ENCODE data around the gene RBM38.

The RBM38 gene

DNA sequence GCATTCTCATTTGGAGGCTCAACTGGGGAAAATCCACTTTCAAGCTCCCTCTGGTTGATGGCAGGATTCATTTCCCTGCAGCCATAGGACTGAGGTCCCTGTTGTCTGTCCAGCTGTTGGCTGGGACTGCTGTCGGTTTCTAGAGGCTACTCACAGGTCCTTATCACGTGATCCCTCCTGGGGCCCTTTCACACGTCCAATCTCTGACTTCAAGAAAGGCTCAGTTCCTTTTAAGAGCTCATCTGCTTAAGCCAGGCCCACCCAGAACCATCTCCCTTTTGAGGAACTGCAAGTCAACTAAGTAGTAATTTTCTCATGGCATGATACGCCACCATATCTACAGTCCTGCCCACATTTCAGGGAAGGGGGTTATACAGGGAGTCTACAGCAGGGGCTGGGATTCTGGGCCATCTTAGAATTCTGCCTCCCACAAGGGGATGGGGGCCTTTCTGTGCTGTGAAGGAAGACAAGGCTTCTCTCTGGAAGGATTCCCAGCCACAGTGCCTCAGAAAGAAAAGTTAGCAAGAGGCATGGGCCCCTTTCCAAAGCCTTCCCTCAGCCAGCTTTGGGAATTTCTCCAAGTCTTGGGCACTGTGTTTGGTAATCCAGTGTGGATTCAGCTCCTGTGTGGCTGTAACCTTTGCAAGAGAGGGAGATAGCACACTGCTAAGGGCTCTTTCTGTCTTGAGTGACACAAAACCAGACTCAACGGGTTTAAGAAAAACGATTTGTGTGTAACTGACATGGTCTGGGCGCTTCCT, 67.4 kb downstream of the RBM38 start:
- DNase-seq, result no peak

Data from stimulated activated CD8-positive, alpha-beta memory T cell treated with anti-CD3 and anti-CD28 coated beads, Interleukin-4, amount 100 ng/mL, for 48 hours (primary cell).